GM12878 (cell line): Measurements from ENCODE around the gene BANP.
"Not testable (repeated sequence)": the region's sequence is repeated elsewhere in the genome, so short reads cannot be mapped to it uniquely, and the experiment has no call there.

Source experiments
- CTCF ChIP-seq, 3 experiments: IDR thresholded peaks in 2 of 3; conservative IDR thresholded peaks in 1 of 3; 2 replicates each; pipeline ENCODE4 v1.5.1; 2011; ENCODE audit warnings: low read depth in 3 of 3, low read length in 3 of 3, mild to moderate bottlenecking in 3 of 3, control low read depth in 2 of 3, moderate library complexity in 2 of 3, inconsistent platforms in 1 of 3, mixed read lengths in 1 of 3; ENCODE audit not compliant: control insufficient read depth in 2 of 3, insufficient read depth in 1 of 3; ENCODE audit errors: extremely low read depth in 1 of 3
- NR2C2 ChIP-seq: IDR thresholded peaks from 2 replicates; pipeline ENCODE4 v1.6.1; 2011; ENCODE audit warnings: borderline replicate concordance, low read depth; ENCODE audit not compliant: control insufficient read depth, insufficient read length
- POLR2A ChIP-seq: IDR thresholded peaks from 2 replicates; pipeline ENCODE4 v1.6.1; 2011; ENCODE audit warnings: low read depth, mild to moderate bottlenecking, low read length
- POLR2AphosphoS5 ChIP-seq: IDR thresholded peaks from 2 replicates; pipeline ENCODE4 v1.6.1; 2011; ENCODE audit warnings: mild to moderate bottlenecking, low read length, inconsistent platforms
- SREBF2 ChIP-seq: IDR thresholded peaks from 2 replicates; pipeline ENCODE4 v1.6.1; 2012; ENCODE audit warnings: mild to moderate bottlenecking, low read length
- TCF3 ChIP-seq: IDR thresholded peaks from 2 replicates; pipeline ENCODE4 v1.6.1; 2012; ENCODE audit warnings: low read depth, mild to moderate bottlenecking, low read length, borderline replicate concordance; ENCODE audit not compliant: insufficient read depth
- USF2 ChIP-seq: IDR thresholded peaks from 2 replicates; pipeline ENCODE4 v1.6.1; 2011; ENCODE audit warnings: low read depth, low read length, improper control_type of control experiment, borderline replicate concordance
- ZBTB4 ChIP-seq: fragments of 450-650 bp; formaldehyde crosslinking; IDR thresholded peaks from 2 replicates; pipeline ENCODE4 v1.4.0; 2022; ENCODE audit warnings: mild to moderate bottlenecking, moderate library complexity

- not testable (repeated sequence) for TF ChIP-seq POLR2A; TCF3; POLR2AphosphoS5; USF2; SREBF2; NR2C2; CTCF (IDR thresholded peaks at IDR 0.05 in 2 of 3, conservative IDR thresholded peaks at IDR 0.05 in 1 of 3; ENCODE audit: control insufficient read depth in 2 of 3, extremely low read depth in 1 of 3, insufficient read depth in 1 of 3, low read depth in 3 of 3, low read length in 3 of 3); ZBTB4 (CRISPR knock-in tag)
These were observed 28.8 kb downstream of the BANP start for GRCh38 chr16:87979911-87980630.
